ENCODE results near the gene KATNBL1.

DNA sequence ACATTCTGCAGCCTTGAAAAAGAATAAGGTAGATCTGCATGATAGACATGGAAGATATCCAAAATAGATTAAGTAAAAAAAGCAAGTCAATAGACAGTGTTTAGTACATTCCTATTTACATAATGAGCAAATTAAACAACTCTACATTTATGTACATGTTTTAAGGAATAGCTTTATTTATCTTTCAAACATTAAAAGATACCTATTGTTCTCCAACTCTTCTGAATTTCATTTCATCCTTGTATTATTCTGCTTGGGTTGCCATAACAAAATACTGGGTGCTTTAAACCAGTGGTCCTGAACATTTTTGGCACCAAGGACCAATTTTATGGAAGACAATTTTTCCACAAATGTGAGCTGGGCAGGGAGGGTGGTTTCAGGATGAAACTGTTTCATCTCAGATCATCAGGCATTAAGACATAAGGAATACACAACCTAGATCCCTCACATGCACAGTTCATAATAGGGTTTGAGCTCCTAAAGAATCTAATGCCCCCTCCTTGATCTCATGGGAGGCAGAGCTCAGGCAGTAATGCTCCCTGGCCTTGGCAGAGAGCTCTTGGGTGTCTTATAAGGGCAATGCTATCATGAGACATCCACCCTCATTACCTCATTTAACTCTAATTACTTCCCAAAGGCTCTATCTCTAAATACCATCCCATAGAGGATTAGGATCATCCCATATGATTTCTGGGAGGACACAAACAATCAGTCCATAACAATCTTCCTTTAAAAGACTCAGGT, 6.8 kb upstream of the KATNBL1 start:
- TF ChIP-seq, protein P1, sequence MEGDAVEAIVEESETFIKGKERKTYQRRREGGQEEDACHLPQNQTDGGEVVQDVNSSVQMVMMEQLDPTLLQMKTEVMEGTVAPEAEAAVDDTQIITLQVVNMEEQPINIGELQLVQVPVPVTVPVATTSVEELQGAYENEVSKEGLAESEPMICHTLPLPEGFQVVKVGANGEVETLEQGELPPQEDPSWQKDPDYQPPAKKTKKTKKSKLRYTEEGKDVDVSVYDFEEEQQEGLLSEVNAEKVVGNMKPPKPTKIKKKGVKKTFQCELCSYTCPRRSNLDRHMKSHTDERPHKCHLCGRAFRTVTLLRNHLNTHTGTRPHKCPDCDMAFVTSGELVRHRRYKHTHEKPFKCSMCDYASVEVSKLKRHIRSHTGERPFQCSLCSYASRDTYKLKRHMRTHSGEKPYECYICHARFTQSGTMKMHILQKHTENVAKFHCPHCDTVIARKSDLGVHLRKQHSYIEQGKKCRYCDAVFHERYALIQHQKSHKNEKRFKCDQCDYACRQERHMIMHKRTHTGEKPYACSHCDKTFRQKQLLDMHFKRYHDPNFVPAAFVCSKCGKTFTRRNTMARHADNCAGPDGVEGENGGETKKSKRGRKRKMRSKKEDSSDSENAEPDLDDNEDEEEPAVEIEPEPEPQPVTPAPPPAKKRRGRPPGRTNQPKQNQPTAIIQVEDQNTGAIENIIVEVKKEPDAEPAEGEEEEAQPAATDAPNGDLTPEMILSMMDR (conservative IDR thresholded peaks at IDR 0.05; ENCODE audit: low read depth in 2 of 2) = no peak
- TF ChIP-seq ZNF114 (CRISPR knock-in tag; IDR thresholded peaks at IDR 0.05) = no peak
- TF ChIP-seq POLR2AphosphoS5 (IDR thresholded peaks at IDR 0.05; ENCODE audit: low read depth) = no peak
- no peak for TF ChIP-seq EZH2 (IDR thresholded peaks at IDR 0.05; ENCODE audit: low read depth, unreplicated experiment)
- TF ChIP-seq, protein P2, sequence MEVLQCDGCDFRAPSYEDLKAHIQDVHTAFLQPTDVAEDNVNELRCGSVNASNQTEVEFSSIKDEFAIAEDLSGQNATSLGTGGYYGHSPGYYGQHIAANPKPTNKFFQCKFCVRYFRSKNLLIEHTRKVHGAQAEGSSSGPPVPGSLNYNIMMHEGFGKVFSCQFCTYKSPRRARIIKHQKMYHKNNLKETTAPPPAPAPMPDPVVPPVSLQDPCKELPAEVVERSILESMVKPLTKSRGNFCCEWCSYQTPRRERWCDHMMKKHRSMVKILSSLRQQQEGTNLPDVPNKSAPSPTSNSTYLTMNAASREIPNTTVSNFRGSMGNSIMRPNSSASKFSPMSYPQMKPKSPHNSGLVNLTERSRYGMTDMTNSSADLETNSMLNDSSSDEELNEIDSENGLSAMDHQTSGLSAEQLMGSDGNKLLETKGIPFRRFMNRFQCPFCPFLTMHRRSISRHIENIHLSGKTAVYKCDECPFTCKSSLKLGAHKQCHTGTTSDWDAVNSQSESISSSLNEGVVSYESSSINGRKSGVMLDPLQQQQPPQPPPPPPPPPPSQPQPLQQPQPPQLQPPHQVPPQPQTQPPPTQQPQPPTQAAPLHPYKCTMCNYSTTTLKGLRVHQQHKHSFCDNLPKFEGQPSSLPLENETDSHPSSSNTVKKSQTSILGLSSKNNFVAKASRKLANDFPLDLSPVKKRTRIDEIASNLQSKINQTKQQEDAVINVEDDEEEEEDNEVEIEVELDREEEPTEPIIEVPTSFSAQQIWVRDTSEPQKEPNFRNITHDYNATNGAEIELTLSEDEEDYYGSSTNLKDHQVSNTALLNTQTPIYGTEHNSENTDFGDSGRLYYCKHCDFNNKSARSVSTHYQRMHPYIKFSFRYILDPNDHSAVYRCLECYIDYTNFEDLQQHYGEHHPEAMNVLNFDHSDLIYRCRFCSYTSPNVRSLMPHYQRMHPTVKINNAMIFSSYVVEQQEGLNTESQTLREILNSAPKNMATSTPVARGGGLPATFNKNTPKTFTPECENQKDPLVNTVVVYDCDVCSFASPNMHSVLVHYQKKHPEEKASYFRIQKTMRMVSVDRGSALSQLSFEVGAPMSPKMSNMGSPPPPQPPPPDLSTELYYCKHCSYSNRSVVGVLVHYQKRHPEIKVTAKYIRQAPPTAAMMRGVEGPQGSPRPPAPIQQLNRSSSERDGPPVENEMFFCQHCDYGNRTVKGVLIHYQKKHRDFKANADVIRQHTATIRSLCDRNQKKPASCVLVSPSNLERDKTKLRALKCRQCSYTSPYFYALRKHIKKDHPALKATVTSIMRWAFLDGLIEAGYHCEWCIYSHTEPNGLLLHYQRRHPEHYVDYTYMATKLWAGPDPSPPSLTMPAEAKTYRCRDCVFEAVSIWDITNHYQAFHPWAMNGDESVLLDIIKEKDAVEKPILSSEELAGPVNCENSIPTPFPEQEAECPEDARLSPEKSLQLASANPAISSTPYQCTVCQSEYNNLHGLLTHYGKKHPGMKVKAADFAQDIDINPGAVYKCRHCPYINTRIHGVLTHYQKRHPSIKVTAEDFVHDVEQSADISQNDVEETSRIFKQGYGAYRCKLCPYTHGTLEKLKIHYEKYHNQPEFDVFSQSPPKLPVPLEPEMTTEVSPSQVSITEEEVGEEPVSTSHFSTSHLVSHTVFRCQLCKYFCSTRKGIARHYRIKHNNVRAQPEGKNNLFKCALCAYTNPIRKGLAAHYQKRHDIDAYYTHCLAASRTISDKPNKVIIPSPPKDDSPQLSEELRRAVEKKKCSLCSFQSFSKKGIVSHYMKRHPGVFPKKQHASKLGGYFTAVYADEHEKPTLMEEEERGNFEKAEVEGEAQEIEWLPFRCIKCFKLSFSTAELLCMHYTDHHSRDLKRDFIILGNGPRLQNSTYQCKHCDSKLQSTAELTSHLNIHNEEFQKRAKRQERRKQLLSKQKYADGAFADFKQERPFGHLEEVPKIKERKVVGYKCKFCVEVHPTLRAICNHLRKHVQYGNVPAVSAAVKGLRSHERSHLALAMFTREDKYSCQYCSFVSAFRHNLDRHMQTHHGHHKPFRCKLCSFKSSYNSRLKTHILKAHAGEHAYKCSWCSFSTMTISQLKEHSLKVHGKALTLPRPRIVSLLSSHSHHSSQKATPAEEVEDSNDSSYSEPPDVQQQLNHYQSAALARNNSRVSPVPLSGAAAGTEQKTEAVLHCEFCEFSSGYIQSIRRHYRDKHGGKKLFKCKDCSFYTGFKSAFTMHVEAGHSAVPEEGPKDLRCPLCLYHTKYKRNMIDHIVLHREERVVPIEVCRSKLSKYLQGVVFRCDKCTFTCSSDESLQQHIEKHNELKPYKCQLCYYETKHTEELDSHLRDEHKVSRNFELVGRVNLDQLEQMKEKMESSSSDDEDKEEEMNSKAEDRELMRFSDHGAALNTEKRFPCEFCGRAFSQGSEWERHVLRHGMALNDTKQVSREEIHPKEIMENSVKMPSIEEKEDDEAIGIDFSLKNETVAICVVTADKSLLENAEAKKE (CRISPR knock-in tag; IDR thresholded peaks at IDR 0.05) = no peak
- no peak for TF ChIP-seq JUNB (IDR thresholded peaks at IDR 0.05; ENCODE audit: unreplicated experiment)
- TF ChIP-seq, protein P3, sequence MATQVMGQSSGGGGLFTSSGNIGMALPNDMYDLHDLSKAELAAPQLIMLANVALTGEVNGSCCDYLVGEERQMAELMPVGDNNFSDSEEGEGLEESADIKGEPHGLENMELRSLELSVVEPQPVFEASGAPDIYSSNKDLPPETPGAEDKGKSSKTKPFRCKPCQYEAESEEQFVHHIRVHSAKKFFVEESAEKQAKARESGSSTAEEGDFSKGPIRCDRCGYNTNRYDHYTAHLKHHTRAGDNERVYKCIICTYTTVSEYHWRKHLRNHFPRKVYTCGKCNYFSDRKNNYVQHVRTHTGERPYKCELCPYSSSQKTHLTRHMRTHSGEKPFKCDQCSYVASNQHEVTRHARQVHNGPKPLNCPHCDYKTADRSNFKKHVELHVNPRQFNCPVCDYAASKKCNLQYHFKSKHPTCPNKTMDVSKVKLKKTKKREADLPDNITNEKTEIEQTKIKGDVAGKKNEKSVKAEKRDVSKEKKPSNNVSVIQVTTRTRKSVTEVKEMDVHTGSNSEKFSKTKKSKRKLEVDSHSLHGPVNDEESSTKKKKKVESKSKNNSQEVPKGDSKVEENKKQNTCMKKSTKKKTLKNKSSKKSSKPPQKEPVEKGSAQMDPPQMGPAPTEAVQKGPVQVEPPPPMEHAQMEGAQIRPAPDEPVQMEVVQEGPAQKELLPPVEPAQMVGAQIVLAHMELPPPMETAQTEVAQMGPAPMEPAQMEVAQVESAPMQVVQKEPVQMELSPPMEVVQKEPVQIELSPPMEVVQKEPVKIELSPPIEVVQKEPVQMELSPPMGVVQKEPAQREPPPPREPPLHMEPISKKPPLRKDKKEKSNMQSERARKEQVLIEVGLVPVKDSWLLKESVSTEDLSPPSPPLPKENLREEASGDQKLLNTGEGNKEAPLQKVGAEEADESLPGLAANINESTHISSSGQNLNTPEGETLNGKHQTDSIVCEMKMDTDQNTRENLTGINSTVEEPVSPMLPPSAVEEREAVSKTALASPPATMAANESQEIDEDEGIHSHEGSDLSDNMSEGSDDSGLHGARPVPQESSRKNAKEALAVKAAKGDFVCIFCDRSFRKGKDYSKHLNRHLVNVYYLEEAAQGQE (IDR thresholded peaks at IDR 0.05; ENCODE audit: unreplicated experiment) = no peak
- no peak for TF ChIP-seq EZH2phosphoT487 (IDR thresholded peaks at IDR 0.05; ENCODE audit: unreplicated experiment)
- no peak for TF ChIP-seq NANOG (IDR thresholded peaks at IDR 0.05; ENCODE audit: borderline replicate concordance)
- no peak for TF ChIP-seq CREB1 (CRISPR knock-in tag; IDR thresholded peaks at IDR 0.05; ENCODE audit: low read depth)
- no peak for TF ChIP-seq ZNF331 (CRISPR knock-in tag; IDR thresholded peaks at IDR 0.05; ENCODE audit: low read depth)
- TF ChIP-seq STAT1 (IDR thresholded peaks at IDR 0.05; ENCODE audit: unreplicated experiment) = no peak
- TF ChIP-seq, protein P4, sequence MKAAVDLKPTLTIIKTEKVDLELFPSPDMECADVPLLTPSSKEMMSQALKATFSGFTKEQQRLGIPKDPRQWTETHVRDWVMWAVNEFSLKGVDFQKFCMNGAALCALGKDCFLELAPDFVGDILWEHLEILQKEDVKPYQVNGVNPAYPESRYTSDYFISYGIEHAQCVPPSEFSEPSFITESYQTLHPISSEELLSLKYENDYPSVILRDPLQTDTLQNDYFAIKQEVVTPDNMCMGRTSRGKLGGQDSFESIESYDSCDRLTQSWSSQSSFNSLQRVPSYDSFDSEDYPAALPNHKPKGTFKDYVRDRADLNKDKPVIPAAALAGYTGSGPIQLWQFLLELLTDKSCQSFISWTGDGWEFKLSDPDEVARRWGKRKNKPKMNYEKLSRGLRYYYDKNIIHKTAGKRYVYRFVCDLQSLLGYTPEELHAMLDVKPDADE (IDR thresholded peaks at IDR 0.05) = no peak
